Non-pigmented ciliary epithelial cell (primary cell): ENCODE measurements around the gene PPP6R2.

Experiments
- DNase-seq: peaks from one replicate; pipeline ENCODE4 v3.0.0-alpha.2; 2010; ENCODE audit warnings: low read depth

PPP6R2 gene

DNA sequence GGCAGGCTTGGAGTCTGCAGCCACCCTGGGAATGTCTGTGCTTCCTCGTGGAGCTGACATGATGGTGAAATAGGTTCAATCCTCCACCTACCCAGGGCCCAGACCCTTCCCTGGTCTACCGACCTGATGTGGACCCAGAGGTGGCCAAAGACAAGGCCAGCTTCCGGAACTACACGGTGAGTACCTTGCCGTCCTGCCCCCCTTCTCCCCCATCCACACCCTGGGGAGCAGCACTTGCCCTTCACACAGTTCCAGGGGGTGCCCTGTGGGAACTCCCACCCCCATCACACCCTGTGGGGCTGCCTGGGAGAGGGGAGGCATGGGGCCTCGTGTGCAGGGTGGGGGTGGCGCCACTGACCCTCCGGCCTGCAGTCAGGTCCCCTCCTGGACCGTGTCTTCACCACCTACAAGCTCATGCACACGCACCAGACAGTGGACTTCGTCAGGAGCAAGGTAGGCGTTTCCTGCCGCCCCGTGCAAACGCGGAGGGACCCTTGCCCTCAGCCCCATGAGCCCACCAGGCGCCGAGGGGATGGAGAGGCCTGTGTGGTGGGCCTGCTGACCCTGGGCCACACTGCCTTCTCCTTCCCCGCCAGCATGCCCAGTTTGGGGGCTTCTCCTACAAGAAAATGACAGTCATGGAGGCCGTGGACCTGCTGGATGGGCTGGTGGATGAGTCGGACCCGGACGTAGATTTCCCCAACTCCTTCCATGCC, 144.3 kb downstream of the PPP6R2 start:
- no peak for DNase-seq

DNA sequence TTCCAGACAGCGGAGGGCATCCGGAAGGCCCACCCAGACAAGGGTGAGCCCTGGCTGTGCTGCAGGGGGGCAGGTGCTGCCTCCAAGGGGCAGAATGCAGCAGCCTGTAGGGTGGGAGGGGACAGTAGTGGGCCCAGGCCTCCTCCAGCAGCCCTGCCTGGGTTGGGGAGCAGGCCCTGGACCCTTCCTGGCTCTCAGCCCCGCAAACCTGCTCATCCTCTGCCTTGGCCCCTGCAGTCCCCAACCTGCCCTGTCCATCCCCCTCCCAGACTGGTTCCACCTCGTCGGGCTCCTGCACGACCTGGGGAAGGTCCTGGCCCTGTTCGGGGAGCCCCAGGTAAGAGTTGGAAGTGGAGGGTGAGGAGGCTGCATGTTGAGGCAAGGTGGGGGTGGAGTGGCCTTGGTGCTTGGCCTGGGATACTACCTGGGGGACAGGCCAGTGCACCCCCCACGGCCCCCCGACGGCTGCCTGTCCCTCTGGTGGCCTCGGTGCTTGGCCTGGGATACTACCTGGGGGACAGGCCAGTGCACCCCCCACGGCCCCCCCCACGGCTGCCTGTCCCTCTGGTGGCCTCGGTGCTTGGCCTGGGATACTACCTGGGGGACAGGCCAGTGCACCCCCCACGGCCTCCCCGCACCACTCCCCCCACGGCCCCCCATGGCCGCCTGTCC, 145.0 kb downstream of the PPP6R2 start:
- DNase-seq: no peak

DNA sequence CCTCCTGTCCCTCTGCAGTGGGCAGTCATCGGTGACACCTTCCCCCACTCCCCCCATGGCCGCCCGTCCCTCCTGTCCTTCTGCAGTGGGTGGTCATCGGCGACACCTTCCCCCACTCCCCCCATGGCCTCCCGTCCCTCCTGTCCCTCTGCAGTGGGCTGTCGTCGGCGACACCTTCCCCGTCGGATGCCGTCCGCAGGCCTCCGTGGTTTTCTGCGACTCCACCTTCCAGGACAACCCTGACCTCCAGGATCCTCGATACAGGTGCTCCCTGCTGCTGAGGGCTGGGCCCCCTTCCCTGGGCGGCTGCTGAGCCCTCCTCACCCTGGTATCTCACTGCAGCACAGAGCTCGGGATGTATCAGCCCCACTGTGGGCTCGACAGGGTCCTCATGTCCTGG, 145.8 kb downstream of the PPP6R2 start:
- DNase-seq: no peak

DNA sequence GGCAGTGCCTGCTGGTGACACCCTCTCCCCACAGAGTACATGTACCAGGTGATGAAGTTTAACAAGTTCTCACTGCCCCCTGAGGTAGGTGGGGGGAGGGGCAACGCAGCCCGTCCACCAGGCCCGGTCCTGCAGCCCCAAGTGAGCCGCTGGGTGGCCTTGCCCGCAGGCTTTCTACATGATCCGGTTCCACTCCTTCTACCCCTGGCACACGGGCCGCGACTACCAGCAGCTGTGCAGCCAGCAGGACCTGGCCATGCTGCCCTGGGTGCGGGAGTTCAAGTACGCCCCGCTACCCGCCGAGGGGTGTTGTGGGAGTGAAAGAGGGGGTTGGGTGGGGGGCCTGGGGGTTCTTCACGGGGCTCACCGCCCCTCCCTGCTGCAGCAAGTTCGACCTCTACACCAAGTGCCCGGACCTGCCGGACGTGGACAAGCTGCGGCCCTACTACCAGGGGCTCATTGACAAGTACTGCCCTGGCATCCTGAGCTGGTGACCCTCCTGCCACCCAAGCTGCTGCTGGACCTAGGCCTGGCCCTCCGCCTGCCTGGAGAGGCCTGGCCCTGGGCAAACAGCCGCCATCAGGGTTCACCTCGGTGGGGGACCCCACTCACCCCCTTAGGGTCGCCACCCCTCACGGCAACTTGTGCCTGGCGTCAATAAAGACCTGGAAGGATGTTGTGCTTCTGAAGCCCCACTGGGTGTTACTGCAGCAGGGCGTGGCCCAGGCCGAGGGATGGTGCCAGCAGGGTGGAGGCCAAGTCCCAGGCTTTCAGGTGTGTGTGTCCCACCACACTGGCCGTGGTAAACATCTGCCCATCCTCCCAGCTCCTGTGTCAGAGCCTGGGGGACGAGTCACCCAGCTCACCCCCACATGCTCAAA, 146.5 kb downstream of the PPP6R2 start:
- DNase-seq: no peak

GRCh38 chr22:50490531-50491308, 147.6 kb downstream of the PPP6R2 start:
- no peak for DNase-seq
